ENCODE results near the gene CNTFR.

CNTFR gene

GRCh38 chr9:34606190-34606589 is 16.7 kb upstream of the CNTFR start:
- TF ChIP-seq TAF1 (IDR thresholded peaks at IDR 0.05; ENCODE audit: low read depth) (no peak), NFIC (IDR thresholded peaks at IDR 0.05) (no peak), MAX (IDR thresholded peaks at IDR 0.05) (no peak), FOXM1 (IDR thresholded peaks at IDR 0.05; ENCODE audit: borderline replicate concordance, low read depth) (no peak), YY1 (IDR thresholded peaks at IDR 0.05; ENCODE audit: low read depth) (no peak), EGR1 (IDR thresholded peaks at IDR 0.05) (no peak), CEBPB (IDR thresholded peaks at IDR 0.05) (no peak), TCF12 (IDR thresholded peaks at IDR 0.05; ENCODE audit: low read depth) (no peak), ZBTB7A (IDR thresholded peaks at IDR 0.05; ENCODE audit: low read depth) (no peak), CREB1 (IDR thresholded peaks at IDR 0.05; ENCODE audit: low read depth) (no peak), REST (IDR thresholded peaks at IDR 0.05; ENCODE audit: low read depth) (no peak), USF1 (IDR thresholded peaks at IDR 0.05) (no peak), RAD21 (IDR thresholded peaks at IDR 0.05; ENCODE audit: low read depth) (no peak), TEAD4 (IDR thresholded peaks at IDR 0.05) (no peak), EP300 (IDR thresholded peaks at IDR 0.05; ENCODE audit: borderline replicate concordance) (no peak)

DNA sequence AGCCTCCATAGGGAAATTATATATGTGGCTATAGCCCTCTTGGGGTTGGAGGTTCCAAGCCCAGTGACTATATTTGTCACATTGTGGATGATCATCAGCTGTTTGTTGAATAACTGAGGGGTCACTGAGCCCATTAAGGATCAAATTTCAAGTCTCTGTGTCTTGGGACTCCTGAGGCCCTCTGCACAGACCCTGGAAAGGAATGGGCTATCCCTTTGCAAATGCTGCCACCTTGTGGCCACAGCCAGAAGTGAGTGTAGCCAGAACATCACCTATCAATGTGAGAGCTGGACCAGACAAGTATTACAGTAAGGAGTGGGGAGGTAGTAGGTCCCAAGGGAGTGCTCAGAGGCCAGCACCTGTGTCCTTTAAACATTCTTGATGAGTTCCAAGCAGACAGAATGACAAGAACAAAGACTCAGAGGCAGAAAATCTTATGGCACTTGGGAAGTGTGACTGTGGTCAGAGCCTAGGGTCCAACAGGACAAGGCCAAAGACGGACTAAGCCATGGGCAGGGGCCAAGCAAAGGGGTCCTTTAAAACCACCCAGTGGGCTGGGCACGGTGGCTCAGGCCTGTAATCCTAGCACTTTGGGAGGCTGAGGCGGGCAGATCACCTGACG is 14.2 kb upstream of the CNTFR start:
- TF ChIP-seq RAD21 (IDR thresholded peaks at IDR 0.05; ENCODE audit: low read depth): peak; percentile 98
- TF ChIP-seq FOXM1 (IDR thresholded peaks at IDR 0.05; ENCODE audit: borderline replicate concordance, low read depth): no peak

- no peak for TF ChIP-seq MAX (IDR thresholded peaks at IDR 0.05)
- no peak for TF ChIP-seq YY1 (IDR thresholded peaks at IDR 0.05; ENCODE audit: low read depth)
Observed at GRCh38 chr9:34601937-34602573, 12.5 kb upstream of the CNTFR start.

GRCh38 chr9:34600908-34601307 is 11.4 kb upstream of the CNTFR start:
- TF ChIP-seq EGR1 (IDR thresholded peaks at IDR 0.05) (no peak), NFIC (IDR thresholded peaks at IDR 0.05) (no peak), FOXM1 (IDR thresholded peaks at IDR 0.05; ENCODE audit: borderline replicate concordance, low read depth) (no peak), CREB1 (IDR thresholded peaks at IDR 0.05; ENCODE audit: low read depth) (no peak), USF1 (IDR thresholded peaks at IDR 0.05) (no peak)

DNA sequence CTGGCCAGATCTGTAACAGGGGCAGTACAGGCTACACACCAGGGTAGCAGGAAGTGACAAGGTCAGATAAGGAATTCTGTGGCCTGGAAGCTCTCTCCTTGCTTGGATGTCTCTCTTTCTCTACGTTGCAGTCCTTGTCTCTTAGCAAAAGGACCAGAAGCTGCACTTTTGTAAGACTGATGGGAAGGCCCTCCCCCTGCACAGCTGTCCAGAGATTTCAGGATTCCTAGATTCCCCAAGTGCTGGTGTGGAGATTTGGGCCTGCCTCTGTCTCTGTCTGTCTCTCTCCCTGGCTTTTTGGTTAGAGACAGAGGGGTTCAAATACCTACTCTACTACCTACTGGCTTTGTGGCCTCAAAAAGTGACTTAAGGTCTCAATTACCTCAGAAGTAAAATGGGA is 10.0 kb upstream of the CNTFR start:
- TF ChIP-seq FOXM1 (IDR thresholded peaks at IDR 0.05; ENCODE audit: borderline replicate concordance, low read depth) (no peak), YY1 (IDR thresholded peaks at IDR 0.05; ENCODE audit: low read depth) (no peak), TEAD4 (IDR thresholded peaks at IDR 0.05) (no peak), EGR1 (IDR thresholded peaks at IDR 0.05) (no peak), TCF12 (IDR thresholded peaks at IDR 0.05; ENCODE audit: low read depth) (no peak), ZBTB7A (IDR thresholded peaks at IDR 0.05; ENCODE audit: low read depth) (no peak), CREB1 (IDR thresholded peaks at IDR 0.05; ENCODE audit: low read depth) (no peak), MAX (IDR thresholded peaks at IDR 0.05) (no peak), CEBPB (IDR thresholded peaks at IDR 0.05) (no peak), EP300 (IDR thresholded peaks at IDR 0.05; ENCODE audit: borderline replicate concordance) (no peak), NFIC (IDR thresholded peaks at IDR 0.05) (no peak), RAD21 (IDR thresholded peaks at IDR 0.05; ENCODE audit: low read depth) (no peak), REST (IDR thresholded peaks at IDR 0.05; ENCODE audit: low read depth) (no peak), TAF1 (IDR thresholded peaks at IDR 0.05; ENCODE audit: low read depth) (no peak), USF1 (IDR thresholded peaks at IDR 0.05) (no peak)

All from Ishikawa (cell line).